OCI-LY1 (cell line): ENCODE data around the gene UGT2B7.

Experiments
- H2AFZ ChIP-seq: fragments of 200-600 bp; sonication (generic), shearing (Covaris generic); 2 replicates; pipeline ENCODE4 v1.6.0; 2014; ENCODE audit warnings: antibody characterized with exemption, mild to moderate bottlenecking, low read length
- H3F3A ChIP-seq: fragments of 200-600 bp; sonication (generic), shearing (Covaris generic); 2 replicates; pipeline ENCODE4 v1.6.0; 2014; ENCODE audit warnings: mild to moderate bottlenecking, antibody characterized with exemption, low read length, moderate library complexity; ENCODE audit not compliant: insufficient read depth
- H3K27ac ChIP-seq: fragments of 200-600 bp; sonication (generic); 2 replicates; pipeline ENCODE4 v1.5.1; 2014; ENCODE audit warnings: low read length, mixed run types, mild to moderate bottlenecking, low read depth; ENCODE audit not compliant: poor library complexity, severe bottlenecking
- H3K27me3 ChIP-seq: fragments of 200-600 bp; sonication (generic); 2 replicates; pipeline ENCODE4 v1.6.0; 2014; ENCODE audit warnings: antibody characterized with exemption, mild to moderate bottlenecking, low read length, moderate library complexity; ENCODE audit not compliant: insufficient read depth
- H3K36me3 ChIP-seq: fragments of 200-600 bp; sonication (generic); 2 replicates; pipeline ENCODE4 v1.6.1; 2014; ENCODE audit warnings: mild to moderate bottlenecking, antibody characterized with exemption, low read length, moderate library complexity, mixed read lengths; ENCODE audit not compliant: insufficient read depth
- H3K4me1 ChIP-seq: fragments of 200-600 bp; sonication (generic); 2 replicates; pipeline ENCODE4 v1.5.1; 2014; ENCODE audit warnings: mild to moderate bottlenecking, low read length, moderate library complexity; ENCODE audit not compliant: insufficient read depth, severe bottlenecking
- H3K4me2 ChIP-seq: fragments of 200-600 bp; sonication (generic), shearing (Covaris generic); 2 replicates; pipeline ENCODE4 v1.6.1; 2014; ENCODE audit warnings: low read length
- H3K4me3 ChIP-seq: fragments of 200-600 bp; sonication (generic); 2 replicates; pipeline ENCODE4 v1.5.1; 2014; ENCODE audit warnings: low read length, low read depth, mild to moderate bottlenecking, mixed read lengths; ENCODE audit not compliant: poor library complexity, severe bottlenecking
- H3K79me2 ChIP-seq: fragments of 200-600 bp; shearing (Covaris generic); 2 replicates; pipeline ENCODE4 v1.6.1; 2016; ENCODE audit warnings: mixed run types, low read length, mixed read lengths; ENCODE audit not compliant: insufficient read depth
- H3K9ac ChIP-seq: fragments of 200-600 bp; sonication (generic), shearing (Covaris generic); 2 replicates; pipeline ENCODE4 v1.6.1; 2014; ENCODE audit warnings: mild to moderate bottlenecking, low read length, mixed read lengths
- H3K9me2 ChIP-seq: fragments of 200-600 bp; sonication (generic), shearing (Covaris generic); 2 replicates; pipeline ENCODE4 v1.6.1; 2014; ENCODE audit warnings: low read depth, mild to moderate bottlenecking, low read length, mixed read lengths
- H3K9me3 ChIP-seq: fragments of 200-600 bp; shearing (Covaris generic); 2 replicates; pipeline ENCODE4 v1.6.1; 2014; ENCODE audit warnings: low read length, mixed read lengths
- H4K20me1 ChIP-seq: fragments of 200-600 bp; sonication (generic), shearing (Covaris generic); 2 replicates; pipeline ENCODE4 v1.6.0; 2016; ENCODE audit warnings: mild to moderate bottlenecking, low read length; ENCODE audit not compliant: insufficient read depth
- EZH2 ChIP-seq: fragments of 200-600 bp; sonication (generic), shearing (Covaris generic); IDR thresholded peaks from 2 replicates; pipeline ENCODE4 v1.8.0; 2017; ENCODE audit warnings: borderline replicate concordance, mixed run types, mild to moderate bottlenecking, antibody characterized with exemption, low read length, moderate library complexity, mixed read lengths
- TF ChIP-seq, protein P1 (sequence below): fragments of 200-600 bp; sonication (generic), shearing (Covaris generic); IDR thresholded peaks from 2 replicates; pipeline ENCODE4 v1.5.1; 2017; ENCODE audit warnings: mild to moderate bottlenecking, antibody characterized with exemption, low read length, moderate library complexity, mixed read lengths

UGT2B7 gene

GRCh38 chr4:69122476-69122875 is 26.2 kb downstream of the UGT2B7 start:
- Histone ChIP-seq H3K27ac (no peak overlapping the region), H3K79me2 (no peaks in the 10 kb centered on the region), H3K27me3 (no peaks in the 10 kb centered on the region), H3K36me3 (no peaks in the 10 kb centered on the region), H3K4me1 (no peaks in the 10 kb centered on the region), H3K9me3 (no peaks in the 10 kb centered on the region), H3K4me3 (no peak overlapping the region), H3K4me2 (no peak overlapping the region), H3F3A (no peaks in the 10 kb centered on the region), H3K9me2 (no peaks in the 10 kb centered on the region), H2AFZ (no peak overlapping the region), H4K20me1 (no peaks in the 10 kb centered on the region), H3K9ac (no peak overlapping the region)
- TF ChIP-seq, protein P1, sequence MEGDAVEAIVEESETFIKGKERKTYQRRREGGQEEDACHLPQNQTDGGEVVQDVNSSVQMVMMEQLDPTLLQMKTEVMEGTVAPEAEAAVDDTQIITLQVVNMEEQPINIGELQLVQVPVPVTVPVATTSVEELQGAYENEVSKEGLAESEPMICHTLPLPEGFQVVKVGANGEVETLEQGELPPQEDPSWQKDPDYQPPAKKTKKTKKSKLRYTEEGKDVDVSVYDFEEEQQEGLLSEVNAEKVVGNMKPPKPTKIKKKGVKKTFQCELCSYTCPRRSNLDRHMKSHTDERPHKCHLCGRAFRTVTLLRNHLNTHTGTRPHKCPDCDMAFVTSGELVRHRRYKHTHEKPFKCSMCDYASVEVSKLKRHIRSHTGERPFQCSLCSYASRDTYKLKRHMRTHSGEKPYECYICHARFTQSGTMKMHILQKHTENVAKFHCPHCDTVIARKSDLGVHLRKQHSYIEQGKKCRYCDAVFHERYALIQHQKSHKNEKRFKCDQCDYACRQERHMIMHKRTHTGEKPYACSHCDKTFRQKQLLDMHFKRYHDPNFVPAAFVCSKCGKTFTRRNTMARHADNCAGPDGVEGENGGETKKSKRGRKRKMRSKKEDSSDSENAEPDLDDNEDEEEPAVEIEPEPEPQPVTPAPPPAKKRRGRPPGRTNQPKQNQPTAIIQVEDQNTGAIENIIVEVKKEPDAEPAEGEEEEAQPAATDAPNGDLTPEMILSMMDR, result no peak
- TF ChIP-seq EZH2, result no peak

- Histone ChIP-seq H3K27ac (no peak overlapping the region), H3K9ac (no peak overlapping the region), H3K27me3 (no peaks in the 10 kb centered on the region), H3F3A (no peaks in the 10 kb centered on the region), H4K20me1 (no peaks in the 10 kb centered on the region), H2AFZ (no peak overlapping the region), H3K79me2 (no peaks in the 10 kb centered on the region), H3K36me3 (no peaks in the 10 kb centered on the region), H3K4me1 (no peaks in the 10 kb centered on the region), H3K9me2 (no peaks in the 10 kb centered on the region), H3K9me3 (no peaks in the 10 kb centered on the region), H3K4me3 (no peak overlapping the region), H3K4me2 (no peak overlapping the region)
- no peak for TF ChIP-seq EZH2
- TF ChIP-seq, protein P1, result no peak
Observed at GRCh38 chr4:69124941-69125340, 28.7 kb downstream of the UGT2B7 start.

DNA sequence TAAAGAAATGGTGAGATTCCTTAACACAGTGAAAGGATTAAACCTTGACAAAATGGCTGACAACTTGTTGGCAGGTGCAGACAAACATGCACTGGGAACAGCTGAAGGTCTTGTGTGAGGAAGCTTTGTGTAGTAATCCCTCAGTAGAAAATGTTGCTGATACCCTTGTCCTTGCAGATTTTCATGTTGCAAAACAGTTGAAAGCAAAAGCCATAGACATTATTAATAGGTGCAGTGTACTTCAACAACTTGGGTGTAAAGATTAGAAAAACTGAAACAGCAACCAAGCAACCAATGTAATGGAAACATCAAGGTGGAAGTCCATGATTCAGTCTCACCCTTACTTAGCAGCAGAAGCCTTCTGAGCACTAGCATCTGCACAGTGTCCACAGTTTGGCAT is 29.8 kb downstream of the UGT2B7 start:
- H4K20me1 ChIP-seq, result no peaks in the 10 kb centered on the region
- H3K9me3 ChIP-seq, result no peaks in the 10 kb centered on the region
- no peak overlapping the region for H3K9ac ChIP-seq
- no peaks in the 10 kb centered on the region for H3K4me1 ChIP-seq
- no peaks in the 10 kb centered on the region for H3K36me3 ChIP-seq
- H3K27me3 ChIP-seq, result no peaks in the 10 kb centered on the region
- H3K9me2 ChIP-seq, result no peaks in the 10 kb centered on the region
- no peak for TF ChIP-seq EZH2
- TF ChIP-seq, protein P1, result no peak
- no peak overlapping the region for H3K4me3 ChIP-seq
- no peak overlapping the region for H3K4me2 ChIP-seq
- H2AFZ ChIP-seq, result no peak overlapping the region
- H3K27ac ChIP-seq, result no peak overlapping the region
- H3K79me2 ChIP-seq, result no peaks in the 10 kb centered on the region
- no peaks in the 10 kb centered on the region for H3F3A ChIP-seq
